ENCODE measurements around the gene EPHB1.
"Not testable (repeated sequence)": the region's sequence is repeated elsewhere in the genome, so short reads cannot be mapped to it uniquely, and the experiment has no call there.

EPHB1 gene

DNA sequence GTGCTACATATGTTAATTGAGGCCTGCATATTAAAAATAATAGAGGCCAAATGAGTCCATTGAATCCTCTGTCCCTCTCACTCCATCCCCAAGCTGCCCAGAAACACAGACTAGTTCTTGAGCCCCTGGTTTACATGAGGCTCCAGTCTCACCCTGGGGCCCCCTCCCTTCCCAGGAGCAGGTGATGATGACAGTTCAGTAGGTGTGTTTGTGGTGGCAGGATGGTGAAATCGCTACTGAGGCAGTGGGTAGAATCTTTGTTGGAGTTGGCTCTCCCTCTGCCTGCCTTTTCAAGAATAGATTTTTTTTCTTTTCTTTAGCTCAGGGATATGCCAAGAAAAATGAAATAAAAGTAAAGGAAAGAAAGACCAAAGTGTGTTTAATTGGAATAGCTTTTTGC, 288.7 kb downstream of the EPHB1 start:
- DNase-seq (ENCODE audit: low read depth in 2 of 2): no peak

DNA sequence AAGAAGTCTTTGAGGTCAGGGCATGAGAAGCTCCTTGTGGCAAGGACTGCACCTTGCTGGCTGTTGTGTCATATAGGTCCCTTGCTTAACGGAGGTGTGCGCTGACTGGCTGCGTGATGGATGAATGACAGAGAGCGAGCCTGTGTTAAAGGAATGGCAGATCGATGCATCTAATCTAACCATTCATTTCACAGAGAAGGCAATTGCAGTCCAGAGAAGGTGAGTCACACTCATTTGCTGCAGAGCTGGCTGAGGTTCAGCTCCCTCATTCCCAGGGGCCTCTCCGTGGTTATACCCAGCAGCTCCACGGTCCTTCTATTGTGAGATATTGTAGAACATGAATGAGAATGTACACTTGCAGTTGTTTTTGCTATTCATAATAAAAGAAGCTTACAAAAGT, 289.3 kb downstream of the EPHB1 start:
- DNase-seq (ENCODE audit: low read depth in 2 of 2): no peak

DNA sequence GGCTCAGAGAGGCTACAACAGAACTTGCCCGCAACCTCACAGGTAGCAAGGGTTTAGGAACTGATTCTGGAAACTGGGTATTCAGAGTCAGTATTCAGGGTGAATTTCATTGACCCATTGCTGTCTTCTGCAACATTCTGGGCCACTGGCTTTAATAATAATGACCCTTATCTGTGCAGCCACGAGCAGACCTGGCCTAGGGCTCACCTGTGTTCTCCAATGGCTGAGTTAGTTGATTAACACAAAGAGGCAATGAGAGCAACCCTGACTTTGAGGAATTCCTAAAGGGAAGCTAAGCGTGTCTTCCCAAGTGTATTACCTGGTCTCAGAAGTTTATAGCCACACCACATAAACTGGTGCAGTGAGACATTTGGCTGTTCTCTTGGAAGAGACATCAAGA, 289.9 kb downstream of the EPHB1 start:
- DNase-seq (ENCODE audit: low read depth in 2 of 2): no peak

DNA sequence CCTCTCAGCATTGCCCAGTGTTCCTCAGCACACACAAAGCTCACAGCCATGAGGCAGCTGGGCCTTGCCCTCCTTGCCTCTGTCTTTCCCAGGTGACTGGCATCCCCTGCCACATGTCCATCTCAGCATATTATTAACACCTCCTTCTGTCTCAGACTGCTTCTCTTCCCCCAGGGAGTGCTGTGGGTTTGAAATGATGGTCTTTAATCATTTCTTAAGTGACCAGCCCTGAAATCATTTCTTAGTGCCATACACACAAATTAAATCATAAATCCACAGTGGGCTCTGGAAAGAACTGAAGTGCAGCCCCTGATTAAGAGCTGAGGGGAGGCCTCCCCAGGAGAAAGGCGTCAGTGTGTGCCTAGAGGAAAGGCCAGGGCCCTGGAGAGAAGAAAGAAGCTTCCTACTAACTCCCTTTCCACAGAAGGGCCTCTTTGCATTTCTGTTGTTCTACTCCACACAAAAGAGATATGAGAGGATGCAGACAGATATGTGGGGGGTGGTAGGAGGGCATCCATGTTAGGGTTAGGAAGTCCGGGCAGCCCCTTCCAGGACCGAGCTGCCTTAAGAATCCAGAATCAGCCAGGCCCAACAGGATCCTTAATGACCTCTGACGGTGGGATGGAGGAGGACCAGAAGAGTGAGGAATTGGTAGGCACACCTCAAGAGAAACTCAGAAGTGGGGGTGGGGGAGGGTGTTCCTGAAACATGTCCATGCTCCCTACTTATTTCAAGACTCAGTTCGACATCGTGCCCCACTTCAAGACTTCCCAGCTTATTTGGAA, 290.8 kb downstream of the EPHB1 start:
- no peak for DNase-seq (ENCODE audit: low read depth in 2 of 2)

DNA sequence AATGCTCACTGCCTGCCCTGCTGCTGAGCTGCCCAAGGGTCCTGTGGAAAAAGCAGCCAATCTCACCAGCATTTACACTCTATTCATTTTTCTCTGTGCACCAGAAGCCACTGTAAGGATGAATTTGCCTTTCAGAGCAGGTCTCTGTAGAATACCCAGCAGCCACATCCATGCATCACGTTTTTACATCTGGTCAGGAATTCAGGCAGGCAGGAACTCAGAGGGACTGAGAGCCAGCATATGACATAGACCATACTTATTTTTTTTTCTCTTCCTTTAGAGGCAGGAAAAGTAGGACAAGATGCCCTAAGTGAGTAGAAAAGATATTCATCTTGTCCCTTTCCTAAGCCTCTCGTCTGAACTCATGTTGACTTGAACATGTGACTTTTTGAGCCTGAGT, 292.7 kb downstream of the EPHB1 start:
- DNase-seq (ENCODE audit: low read depth in 2 of 2): no peak

DNA sequence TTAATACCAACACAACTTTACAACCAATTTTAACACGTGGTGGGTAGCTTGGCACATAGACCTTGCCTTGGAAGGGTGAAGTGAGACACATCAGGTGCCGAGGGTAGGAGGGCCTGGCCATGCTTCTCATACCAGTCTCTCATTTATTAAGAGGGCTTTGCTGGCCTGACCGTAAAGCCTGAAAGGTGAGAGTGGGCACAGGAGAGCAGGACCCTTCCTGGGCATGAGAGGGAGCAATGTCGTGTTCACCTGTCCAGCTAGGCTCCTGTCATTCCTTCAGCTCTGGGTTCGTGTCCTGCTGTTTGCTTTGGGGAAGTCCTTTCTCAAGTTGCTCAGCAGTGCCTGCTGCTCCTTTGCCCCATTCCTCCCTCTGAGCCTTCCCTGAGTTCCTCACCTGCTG, 294.4 kb downstream of the EPHB1 start:
- DNase-seq (ENCODE audit: low read depth in 2 of 2): no peak

DNA sequence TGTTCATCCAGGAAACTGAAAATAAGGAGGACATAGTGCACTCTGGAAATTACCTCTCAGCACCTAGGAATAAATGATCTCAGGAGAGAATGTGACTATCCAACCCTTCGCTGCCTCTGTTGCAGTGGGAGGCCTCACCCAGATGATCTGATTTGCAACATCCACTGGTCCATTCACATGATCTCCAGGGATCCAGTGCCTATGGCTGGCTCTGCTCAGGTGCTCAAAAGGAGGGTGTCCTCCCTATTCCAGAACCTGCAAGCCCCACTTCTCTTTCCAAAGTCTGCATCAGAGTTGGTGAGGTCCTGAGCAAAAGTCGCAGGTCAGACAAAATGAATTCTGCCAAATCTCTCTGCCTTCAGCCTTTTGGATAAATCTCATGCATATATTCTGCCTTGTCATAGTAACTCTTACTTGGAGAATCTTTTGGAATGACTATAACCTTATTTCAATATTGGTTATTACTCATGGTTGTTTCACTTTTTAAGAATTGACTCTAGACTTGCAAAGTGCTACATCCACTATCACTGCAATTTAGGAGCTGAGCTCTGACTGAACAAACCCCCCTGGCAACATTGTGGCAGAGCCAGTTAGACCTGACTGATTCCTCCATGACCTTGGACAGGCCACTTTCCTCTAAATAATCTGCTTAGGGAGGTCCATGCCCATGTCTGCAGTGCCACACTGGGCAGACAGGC, 295.1 kb downstream of the EPHB1 start:
- DNase-seq (ENCODE audit: low read depth in 2 of 2): no peak

DNA sequence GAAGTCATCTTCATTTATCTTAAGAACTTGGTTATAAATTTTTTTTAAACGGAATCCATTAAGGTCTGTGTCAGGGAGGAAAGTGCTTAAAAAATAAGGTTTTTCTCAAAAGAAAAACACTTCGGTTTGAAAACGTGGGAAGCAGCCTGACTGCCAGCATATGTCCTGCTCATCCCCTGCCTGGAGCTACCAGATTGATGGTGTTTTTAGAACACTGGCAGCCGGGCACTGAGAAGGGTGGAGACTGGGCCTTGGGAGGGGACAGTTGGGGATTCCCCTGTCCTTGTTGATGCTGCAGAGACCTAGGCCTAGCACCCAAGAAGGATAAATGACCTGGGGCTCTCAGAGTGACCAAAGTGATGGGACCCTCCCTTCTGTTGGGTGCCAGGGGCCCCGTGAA, 296.9 kb downstream of the EPHB1 start:
- DNase-seq (ENCODE audit: low read depth in 2 of 2): no peak

DNA sequence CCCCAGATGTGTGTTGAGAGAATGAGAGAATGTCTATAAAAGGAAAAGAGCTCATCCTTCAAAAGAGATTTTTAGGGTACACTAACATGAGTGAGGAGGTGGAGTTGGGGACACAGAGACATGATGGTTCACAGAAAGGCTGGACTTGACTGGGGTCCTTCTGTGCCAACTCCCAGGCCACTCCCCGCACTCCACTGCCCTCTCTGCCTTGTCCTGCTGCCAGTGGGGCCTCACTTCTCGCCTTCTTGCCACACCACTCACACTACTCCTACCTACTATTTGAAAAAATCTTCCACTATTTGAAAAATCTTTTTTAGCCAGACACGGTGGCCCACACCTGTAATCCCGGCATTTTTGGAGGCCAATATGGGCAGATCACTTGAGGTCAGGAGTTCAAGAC, 298.1 kb downstream of the EPHB1 start:
- no peak for DNase-seq (ENCODE audit: low read depth in 2 of 2)

DNA sequence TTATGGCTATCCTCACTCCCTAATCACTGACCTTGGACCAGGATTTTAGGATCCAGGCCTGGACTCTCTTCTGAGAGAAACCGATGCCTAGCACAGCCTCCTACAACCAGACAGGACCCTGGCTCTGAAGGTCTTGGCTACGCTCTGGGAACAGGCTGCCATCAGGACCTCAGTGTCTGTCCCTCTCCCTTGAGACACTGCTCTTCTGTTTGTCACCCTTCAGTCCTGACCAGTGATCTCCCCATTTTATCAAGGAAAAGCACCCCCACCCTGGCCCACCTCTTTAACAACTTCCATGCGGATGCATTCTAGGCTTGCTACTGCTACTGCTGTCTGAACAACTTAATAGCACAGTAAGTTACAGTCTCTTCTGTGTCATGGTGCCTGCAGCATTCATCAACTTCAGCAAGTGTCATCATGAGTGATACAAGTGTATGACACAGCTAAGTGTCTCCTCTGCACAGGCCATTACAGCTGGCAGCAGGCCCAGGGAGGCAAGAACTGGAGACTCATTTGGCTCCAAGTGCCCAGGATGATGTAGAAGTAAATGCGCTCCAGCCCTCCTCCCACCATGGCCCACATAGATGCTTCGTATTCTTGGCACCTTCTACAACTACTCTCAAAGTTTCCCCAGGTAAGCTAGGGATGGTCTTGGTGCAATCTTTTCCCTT, 302.4 kb downstream of the EPHB1 start:
- no peak for DNase-seq (ENCODE audit: low read depth in 2 of 2)

DNA sequence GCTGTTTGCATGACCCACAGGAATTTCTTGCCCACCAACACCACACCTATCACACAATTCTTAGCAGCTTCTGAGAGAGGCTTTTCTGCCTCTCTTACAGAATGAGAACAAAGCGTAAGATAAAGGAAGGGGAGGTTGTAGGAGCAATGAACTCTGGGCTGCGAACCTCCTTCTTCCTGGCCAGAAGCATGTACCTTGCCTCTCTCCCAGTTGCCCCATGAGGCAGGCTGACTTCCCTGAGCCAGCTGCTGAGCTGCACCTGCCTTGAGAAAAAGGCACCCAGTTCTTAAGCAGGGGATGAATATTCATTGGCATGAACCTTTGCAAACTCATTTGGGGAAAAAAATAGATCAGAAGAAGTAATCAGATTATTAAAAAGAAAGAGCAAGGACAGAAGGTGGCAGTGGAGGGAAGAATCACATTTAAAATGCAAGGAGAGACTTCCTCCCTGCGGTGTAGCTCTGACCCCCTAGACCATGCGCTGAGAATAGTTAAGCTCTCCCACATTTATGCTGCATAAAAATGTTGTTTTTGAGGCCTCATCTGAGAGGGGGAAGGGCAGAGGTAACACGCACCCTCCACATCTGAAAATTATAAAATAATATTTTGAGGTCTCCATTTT, 304.8 kb downstream of the EPHB1 start:
- DNase-seq (ENCODE audit: low read depth in 2 of 2): no peak

DNA sequence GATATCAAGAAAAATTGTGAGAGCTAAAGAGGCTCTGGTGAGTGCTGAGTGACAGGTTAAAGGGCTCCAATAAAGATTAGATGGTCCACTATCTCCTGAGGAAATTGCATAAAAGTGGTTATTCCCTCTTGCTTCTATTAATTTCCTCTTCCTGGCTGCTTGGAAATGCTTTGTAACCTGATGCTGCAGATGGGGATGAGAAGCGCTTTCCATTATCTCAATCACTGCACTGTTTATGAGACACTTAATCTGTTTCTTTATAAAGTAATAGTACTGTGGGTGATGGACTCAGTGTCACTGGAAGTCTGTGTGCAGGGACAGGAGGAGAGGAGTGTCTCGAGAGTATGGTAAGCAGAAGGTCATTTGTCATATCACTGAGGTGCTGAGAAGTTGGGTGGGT, 305.3 kb downstream of the EPHB1 start:
- DNase-seq (ENCODE audit: low read depth in 2 of 2): no peak

DNA sequence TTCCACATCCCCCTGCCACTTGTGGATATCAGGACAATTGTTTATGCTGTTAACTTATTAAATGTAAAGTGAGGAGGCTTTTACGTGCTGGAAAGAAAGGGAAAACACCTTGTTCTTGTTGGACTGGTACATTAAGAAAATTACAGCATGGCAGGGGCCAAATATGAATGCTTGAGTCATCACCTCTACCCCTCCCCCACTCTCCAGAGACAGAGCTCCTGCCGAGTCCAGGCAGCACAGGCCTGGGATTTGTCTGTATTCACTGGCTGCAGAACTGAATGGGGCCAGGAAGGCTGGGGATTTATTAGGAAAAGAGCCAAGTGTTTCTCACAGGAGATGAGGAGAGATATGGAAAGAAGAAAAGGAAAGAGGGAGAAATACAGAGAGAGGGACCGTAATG, 308.9 kb downstream of the EPHB1 start:
- DNase-seq (ENCODE audit: low read depth in 2 of 2): no peak

DNA sequence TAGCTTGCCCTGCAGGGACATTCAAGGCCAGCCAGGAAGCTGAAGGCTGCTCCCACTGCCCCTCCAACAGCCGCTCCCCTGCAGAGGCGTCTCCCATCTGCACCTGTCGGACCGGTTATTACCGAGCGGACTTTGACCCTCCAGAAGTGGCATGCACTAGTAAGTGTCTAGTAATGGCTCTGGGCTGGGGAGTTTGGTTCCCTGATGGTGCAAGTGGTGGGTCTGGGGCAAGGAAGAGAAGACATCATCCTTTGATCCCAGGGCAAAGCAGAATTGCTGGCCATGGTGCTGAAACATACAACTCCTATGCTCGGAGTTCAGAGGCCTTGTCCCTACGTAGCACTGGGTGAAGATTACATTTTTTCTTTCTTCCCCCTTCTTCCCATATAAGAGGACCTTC, 311.4 kb downstream of the EPHB1 start:
- no peak for DNase-seq (ENCODE audit: low read depth in 2 of 2)

DNA sequence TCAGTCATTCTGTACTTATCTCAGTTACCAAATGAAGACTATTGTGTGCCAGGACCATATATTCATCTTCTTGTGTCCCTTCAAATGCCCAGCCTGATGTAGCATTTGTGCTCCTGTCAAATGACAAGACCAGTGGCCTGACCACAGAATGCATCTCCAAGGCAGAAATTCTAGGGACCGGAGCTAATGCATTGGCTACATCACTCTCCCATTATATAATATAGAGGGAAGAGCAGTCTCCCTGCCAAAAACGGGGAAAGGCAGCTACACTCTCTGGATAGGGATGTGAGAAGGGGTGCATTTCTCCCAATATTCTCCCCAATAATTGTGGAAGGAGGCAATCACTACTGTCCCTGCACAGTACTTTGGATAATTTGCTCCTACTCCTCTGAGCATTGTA, 312.0 kb downstream of the EPHB1 start:
- DNase-seq (ENCODE audit: low read depth in 2 of 2): no peak

DNA sequence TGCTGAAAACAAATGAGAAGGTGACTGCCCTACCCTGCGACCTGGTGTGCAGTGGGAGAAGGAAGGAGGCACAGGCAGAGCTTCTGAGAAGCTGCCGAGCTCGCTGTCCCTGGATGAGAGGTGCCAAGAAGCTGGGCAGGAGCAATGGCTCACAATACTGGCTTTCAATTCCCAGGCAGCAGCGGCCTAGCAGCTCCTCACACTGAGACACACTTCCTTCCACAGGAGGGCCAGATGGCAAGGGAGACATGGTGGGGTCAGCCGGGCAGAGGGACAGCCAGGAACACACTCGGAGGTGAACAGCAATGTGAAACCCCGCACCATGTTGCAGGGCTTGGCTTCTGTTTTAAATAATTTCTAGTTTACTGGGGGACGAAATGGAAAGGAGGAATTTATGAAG, 314.6 kb downstream of the EPHB1 start:
- no peak for DNase-seq (ENCODE audit: low read depth in 2 of 2)

DNA sequence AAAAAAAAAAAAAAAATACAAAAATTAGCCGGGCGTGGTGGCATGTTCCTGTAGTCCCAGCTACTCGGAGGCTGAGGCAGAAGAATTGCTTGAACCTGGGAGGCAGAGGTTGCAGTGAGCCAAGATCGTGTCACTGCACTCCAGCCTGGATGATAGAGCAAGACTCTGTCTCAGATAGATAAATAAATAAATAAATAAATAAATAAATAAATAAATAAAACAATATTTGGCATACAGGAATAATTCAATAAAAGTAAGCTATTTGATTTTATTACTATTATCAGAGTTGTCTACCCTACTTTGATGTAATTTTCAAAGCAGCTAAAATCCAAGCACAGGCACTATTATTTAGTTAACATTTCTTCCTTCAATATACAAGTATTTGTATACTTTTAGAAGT, 319.5 kb downstream of the EPHB1 start:
- DNase-seq (ENCODE audit: low read depth in 2 of 2): not testable (repeated sequence)

DNA sequence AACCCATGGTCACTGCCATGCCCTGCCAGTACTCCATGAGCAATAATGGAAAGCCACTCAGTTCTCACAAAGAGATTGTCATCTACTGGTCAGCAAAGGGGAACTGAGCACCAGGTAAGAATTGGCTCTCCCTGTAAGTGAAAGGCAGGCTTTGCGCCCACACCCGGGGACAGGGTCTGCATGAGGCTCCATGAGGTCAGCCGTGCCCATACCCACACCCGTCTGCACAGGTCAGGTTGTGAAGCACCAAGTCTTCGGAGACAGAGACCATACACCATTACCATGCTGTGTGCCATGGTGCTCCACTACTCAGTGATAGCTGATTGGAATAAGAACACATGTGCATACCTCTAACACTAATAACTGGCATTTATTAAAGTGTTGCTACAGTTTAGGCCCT, 322.9 kb downstream of the EPHB1 start:
- DNase-seq (ENCODE audit: low read depth in 2 of 2): no peak

DNA sequence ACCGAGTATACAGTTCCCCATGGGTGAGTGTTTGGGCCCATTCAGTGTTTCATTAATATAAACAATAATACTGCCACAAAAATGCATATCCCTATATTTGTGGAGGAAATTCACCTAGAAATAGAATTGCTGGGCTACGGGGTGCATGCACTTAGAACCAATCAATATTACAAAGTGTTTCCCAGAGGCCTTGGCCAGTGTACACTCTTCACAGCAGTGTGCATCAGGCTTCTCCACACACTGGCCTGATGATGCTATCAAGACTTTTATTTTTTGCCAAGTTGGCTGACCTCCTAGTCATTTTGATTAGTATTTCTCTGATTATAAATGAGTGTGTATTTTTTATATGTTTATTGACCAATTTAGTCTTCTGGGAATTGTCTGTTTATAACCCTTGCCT, 323.7 kb downstream of the EPHB1 start:
- no peak for DNase-seq (ENCODE audit: low read depth in 2 of 2)

DNA sequence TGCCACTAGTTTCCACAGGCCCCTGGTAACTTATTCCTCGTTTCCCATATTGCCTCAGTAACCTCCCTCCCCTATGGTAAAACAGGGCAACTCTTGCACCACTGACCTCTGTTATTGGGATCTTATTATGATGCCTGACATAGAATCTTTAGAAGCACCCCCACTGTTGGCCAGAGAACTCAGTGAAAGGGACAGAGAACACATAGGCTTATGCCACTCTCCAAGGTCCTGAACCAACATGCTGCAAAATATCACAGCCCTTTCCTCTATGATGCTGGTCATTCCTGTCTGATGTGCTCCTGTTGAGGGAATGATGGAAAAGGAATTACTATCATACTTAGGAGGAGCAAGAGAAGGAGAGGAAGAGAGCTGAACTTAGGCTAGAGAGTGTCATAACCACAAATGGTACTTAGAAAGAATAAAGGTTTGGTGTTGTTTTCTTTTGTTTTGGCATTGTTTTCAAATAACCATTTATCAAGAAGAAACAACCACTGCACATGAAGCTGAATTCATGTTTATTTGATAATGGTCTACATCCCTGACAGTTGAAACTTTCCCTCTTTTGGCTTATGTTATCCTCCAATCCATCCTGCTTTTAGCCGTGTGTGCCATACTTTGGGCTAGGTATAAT, 330.2 kb downstream of the EPHB1 start:
- DNase-seq (ENCODE audit: low read depth in 2 of 2): no peak

DNA sequence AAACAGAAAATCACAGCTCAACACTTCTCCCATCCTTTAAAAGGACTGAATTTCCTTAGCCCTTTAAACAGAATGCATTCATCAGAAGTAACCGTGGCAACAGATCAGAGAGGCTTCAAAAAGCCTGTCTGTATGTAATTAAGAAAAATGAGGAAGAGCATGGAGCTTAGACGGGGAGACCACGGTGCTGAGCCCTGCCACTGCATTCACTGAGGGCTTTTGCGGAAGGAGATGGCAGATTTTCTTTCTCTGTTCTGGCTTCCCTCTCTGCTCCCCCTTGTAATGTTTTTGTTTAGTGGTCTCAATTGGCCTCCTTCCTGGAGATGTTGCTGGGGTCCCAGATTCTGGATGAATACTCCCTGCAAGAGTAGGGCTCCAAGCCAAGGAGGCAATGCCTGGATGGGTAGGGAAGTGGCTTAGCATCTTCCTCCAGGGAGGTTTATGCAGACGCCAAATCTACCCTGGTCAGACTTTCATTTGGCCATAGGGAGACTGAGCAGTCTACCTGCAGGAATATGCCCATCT, 332.9 kb downstream of the EPHB1 start:
- no peak for DNase-seq (ENCODE audit: low read depth in 2 of 2)

DNA sequence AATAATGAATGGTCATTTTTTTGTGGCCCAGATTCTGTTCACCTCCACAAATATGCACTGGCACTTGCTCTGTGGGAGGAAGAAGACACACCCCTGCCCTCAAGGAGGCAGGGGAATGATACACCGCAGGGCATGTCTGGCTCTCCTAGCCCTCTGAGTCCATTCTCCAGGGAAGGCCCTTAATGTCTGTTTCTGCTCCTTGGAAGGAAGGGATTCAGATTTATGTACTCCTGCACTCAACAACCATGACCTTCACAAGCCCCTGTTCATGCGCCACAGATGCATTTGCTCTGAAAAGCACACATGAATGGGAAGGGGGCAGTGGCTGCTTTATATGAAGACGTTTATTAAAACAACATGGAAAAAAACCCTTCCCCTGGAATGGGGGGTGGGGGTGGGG, 333.8 kb downstream of the EPHB1 start:
- DNase-seq (ENCODE audit: low read depth in 2 of 2): no peak

All from stimulated activated CD8-positive, alpha-beta memory T cell treated with anti-CD3 and anti-CD28 coated beads, Interleukin-15, amount 100 ng/mL, for 48 hours (primary cell).